Ishikawa (cell line): ENCODE data around the gene STPG3.

Experiments
- CEBPB ChIP-seq: IDR thresholded peaks from 2 replicates; pipeline ENCODE4 v1.6.1; 2012
- CREB1 ChIP-seq: IDR thresholded peaks from 2 replicates; pipeline ENCODE4 v1.6.1; 2012; ENCODE audit warnings: low read depth
- EGR1 ChIP-seq: IDR thresholded peaks from 2 replicates; pipeline ENCODE4 v1.6.1; 2012
- EP300 ChIP-seq: IDR thresholded peaks from 2 replicates; pipeline ENCODE4 v1.6.1; 2012; ENCODE audit warnings: borderline replicate concordance
- FOXM1 ChIP-seq: IDR thresholded peaks from 2 replicates; pipeline ENCODE4 v1.6.1; 2012; ENCODE audit warnings: low read depth, borderline replicate concordance
- MAX ChIP-seq: IDR thresholded peaks from 2 replicates; pipeline ENCODE4 v1.6.1; 2012
- NFIC ChIP-seq: IDR thresholded peaks from 2 replicates; pipeline ENCODE4 v1.6.1; 2012
- RAD21 ChIP-seq: IDR thresholded peaks from 2 replicates; pipeline ENCODE4 v1.6.1; 2012; ENCODE audit warnings: low read depth
- REST ChIP-seq: IDR thresholded peaks from 2 replicates; pipeline ENCODE4 v1.6.1; 2012; ENCODE audit warnings: low read depth, mild to moderate bottlenecking
- TAF1 ChIP-seq: IDR thresholded peaks from 2 replicates; pipeline ENCODE4 v1.6.1; 2012; ENCODE audit warnings: low read depth, mild to moderate bottlenecking
- TCF12 ChIP-seq: IDR thresholded peaks from 2 replicates; pipeline ENCODE4 v1.6.1; 2012; ENCODE audit warnings: low read depth
- TEAD4 ChIP-seq: IDR thresholded peaks from 2 replicates; pipeline ENCODE4 v1.6.1; 2012
- USF1 ChIP-seq: IDR thresholded peaks from 2 replicates; pipeline ENCODE4 v1.6.1; 2012
- YY1 ChIP-seq: IDR thresholded peaks from 2 replicates; pipeline ENCODE4 v1.6.1; 2012; ENCODE audit warnings: low read depth
- ZBTB7A ChIP-seq: IDR thresholded peaks from 2 replicates; pipeline ENCODE4 v1.6.1; 2012; ENCODE audit warnings: low read depth

The STPG3 gene

GRCh38 chr9:137243626-137244485 is 7.2 kb upstream of the STPG3 start:
- TF ChIP-seq YY1 (peak; percentile 27; the same call in 1 of the 2 replicates), TAF1 (no peak), FOXM1 (no peak), CREB1 (no peak), MAX (no peak), NFIC (no peak), USF1 (no peak), RAD21 (no peak), EP300 (0 out of 2 replicates have a peak, but pooled peaks have one; percentile 6), EGR1 (no peak), REST (no peak), TEAD4 (no peak), ZBTB7A (no peak), TCF12 (0 out of 2 replicates have a peak, but pooled peaks have one; percentile 14), CEBPB (no peak)

- TF ChIP-seq NFIC (no peak), FOXM1 (no peak), ZBTB7A (no peak), REST (no peak)
These were observed 6.3 kb upstream of the STPG3 start for GRCh38 chr9:137244486-137245449.

- TF ChIP-seq MAX (no peak), EGR1 (no peak), CEBPB (no peak), YY1 (no peak), CREB1 (no peak), FOXM1 (no peak), USF1 (no peak), NFIC (no peak), RAD21 (no peak), REST (no peak), ZBTB7A (no peak), EP300 (no peak), TAF1 (no peak), TCF12 (no peak), TEAD4 (no peak)
These were observed 5.3 kb upstream of the STPG3 start for GRCh38 chr9:137245450-137246421.
